ENCODE measurements around the gene POLD3.

The POLD3 gene

GRCh38 chr11:74592441-74593362, at the start of gene POLD3:
POLD3 (plus strand) TSS chr11:74592582; CDS start chr11:74592659, 77 bp downstream.
- DNase-seq, result peak; percentile 89 to 94 (median 92)

GRCh38 chr11:74543991-74544390, 48.4 kb upstream of the POLD3 start:
- no peak for DNase-seq

DNA sequence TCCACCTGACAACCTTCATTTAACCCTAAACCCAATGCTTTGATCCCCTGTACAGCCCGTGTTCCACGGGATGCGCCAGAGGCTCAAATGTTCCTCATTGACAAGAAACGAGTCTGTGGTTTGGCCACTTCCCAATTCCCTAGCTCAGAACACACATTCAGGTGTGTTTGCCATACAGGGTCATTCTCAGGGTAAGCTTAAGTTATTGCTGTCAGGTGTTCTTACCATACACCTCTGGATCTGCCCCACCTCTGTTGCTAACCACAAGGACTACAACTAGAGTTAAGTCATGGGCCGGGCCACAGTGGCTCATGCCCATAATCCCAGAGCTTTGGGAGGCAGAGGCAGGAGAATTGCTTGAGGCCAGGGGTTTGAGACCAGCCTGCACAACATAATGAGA, 45.6 kb upstream of the POLD3 start:
- DNase-seq, result no peak

- no peak for DNase-seq
Measured at GRCh38 chr11:74550991-74551753, 41.2 kb upstream of the POLD3 start.

DNA sequence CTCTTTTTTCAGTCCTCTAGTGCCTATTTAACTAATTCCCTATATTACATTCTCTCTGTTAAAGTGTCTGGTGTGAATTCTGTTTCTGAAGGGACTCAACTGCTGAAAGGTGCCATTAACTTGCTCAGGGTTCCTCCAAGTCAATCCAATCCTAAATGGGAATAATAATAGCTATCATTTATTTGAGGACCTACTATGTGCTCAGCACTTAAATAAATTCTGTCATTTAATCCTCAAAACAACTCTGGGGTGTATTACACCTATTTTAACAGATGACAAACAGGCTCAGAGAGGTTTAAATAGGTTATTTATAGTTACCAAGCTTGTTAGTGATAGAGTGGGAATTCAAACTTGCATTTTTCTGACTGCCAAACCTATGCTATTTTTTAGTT, 40.6 kb upstream of the POLD3 start:
- no peak for DNase-seq

DNA sequence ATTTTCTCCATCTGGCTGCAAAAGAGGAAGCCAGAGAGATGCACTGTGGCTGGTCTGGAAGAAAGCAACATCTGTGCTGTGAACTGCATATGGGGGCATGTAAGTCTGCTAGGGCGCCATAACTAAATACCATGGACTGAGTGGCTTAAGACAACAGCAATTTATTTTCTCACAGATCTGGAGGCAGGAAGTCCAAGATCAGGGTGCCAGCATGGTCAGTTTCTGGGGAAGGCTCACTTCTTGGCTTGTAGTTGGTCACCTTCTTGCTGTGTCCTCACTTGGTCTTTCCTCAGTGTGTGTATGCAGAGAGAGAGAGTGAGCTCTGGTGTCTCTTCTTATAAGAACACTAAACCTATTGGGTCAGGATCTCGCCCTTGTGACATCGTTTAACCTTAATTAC, 34.9 kb upstream of the POLD3 start:
- DNase-seq, result no peak

DNA sequence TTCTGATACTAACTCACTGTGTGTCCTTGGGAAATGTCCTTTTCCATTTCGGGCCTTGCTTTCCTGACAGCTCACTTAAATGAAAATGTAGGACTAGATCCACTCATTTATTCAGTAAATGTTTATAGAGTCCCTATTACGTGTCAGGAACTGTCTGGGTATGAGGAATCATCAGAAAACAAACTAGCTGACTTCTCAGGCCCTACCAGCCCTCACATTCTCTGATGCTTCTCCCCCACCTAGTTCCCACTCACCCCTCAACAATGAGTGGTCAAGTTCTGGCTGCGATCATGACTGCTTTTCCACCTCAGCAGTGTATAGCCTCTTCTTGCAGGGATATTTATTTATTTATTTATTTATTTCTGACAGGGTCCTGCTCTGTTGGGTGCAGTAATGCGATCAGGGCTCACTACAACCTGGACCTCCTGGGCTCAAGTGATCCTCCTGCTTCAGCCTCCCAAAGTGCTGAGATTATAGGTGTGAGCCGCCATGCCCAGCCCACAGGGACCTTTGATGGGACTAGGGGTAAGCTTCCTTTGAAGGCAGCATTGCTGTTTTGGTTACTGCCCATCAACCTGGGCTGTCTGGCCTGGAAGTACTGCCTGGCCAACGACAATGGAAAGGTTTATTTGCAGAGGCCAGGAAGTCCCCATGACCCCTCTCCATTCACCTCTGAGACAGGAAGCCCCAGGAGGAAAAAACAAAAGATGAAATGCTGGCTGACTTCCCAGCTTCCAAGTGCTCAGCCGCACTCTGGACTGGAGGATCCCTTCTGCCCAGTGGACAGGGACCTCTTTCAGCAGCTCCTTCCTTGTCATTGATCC, 33.1 kb upstream of the POLD3 start:
- DNase-seq, result no peak

DNA sequence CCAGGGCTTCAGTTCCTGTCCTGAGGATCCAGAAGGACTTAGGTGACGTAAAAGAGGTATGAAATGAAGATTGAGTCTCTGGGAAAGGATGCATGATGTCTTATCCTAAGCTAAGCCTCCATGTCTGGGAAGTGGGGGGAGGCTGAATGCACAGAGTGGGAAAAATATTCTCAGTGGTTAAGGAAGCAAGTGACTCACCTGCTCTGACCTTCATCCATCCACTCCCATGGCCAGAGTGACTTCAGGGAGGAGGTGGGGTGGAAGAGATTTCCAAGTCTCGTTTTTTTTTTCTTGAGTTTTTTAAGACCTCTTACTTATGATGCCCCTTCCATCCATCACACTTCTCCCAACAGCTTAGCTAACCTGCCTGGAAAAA, 32.5 kb upstream of the POLD3 start:
- no peak for DNase-seq

GRCh38 chr11:74566146-74566960, 26.0 kb upstream of the POLD3 start:
- no peak for DNase-seq

DNA sequence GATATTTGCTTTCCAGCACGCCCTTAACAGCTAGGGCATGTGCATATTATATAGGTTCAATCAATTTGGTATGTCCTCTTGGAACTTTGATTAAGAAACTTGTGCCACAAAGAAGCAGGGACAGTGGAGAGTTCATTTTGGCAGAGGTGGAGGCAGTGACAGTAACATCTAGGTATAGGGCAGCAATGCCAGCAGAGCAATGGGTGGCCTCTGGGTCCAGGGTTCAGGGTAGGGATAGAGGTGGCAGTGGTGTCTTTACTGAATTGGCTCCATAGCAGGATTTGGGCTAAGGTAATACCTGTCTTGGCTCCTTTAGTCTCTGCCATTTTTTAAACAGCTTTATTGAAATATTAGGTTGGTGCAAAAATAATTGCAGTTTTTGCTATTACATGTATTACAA, 24.4 kb upstream of the POLD3 start:
- no peak for DNase-seq

- no peak for DNase-seq
Measured at GRCh38 chr11:74570266-74571061, 21.9 kb upstream of the POLD3 start.

DNA sequence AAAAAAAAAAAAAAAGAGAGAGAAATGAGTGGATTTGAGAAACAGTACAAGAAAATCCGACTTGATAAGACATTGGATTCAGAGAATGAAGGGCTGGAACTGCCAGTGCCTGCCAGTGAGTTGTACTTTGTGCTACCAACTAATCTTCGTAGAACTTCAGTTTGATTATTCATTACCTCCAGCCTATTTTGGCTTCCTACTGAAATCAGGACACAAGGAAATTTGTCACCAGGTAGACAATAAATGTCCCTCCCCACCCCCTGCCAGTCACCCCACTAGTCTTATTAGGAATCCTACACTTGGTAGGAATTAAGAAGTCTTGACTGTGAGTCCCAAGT, 21.4 kb upstream of the POLD3 start:
- no peak for DNase-seq

- no peak for DNase-seq
Measured at GRCh38 chr11:74572349-74572748, 20.0 kb upstream of the POLD3 start.

- no peak for DNase-seq
Measured at GRCh38 chr11:74574563-74574962, 17.8 kb upstream of the POLD3 start.

GRCh38 chr11:74575999-74576398, 16.4 kb upstream of the POLD3 start:
- no peak for DNase-seq

GRCh38 chr11:74577181-74577580, 15.2 kb upstream of the POLD3 start:
- no peak for DNase-seq

- DNase-seq, result no peak
Measured at GRCh38 chr11:74577624-74578396, 14.6 kb upstream of the POLD3 start.

- DNase-seq, result no peak
Measured at GRCh38 chr11:74579577-74580270, 12.7 kb upstream of the POLD3 start.

GRCh38 chr11:74581954-74582547, 10.3 kb upstream of the POLD3 start:
- DNase-seq, result no peak

All from activated naive CD4-positive, alpha-beta T cell (primary cell).